GM12873 (cell line): ENCODE results near the gene SDSL.

Experiments used
- CTCF ChIP-seq: IDR thresholded peaks from 2 replicates; pipeline ENCODE4 v1.5.1; 2012; ENCODE audit warnings: low read depth, mild to moderate bottlenecking, moderate library complexity, low read length, control low read depth; ENCODE audit not compliant: insufficient read depth; ENCODE audit errors: missing control alignments

SDSL gene

GRCh38 chr12:113384778-113385177 is 37.4 kb upstream of the SDSL start:
- TF ChIP-seq CTCF, result no peak

GRCh38 chr12:113385282-113385882 is 36.8 kb upstream of the SDSL start:
- TF ChIP-seq CTCF, result no peak

GRCh38 chr12:113386866-113387566 is 35.2 kb upstream of the SDSL start:
- TF ChIP-seq CTCF, result no peak

GRCh38 chr12:113387631-113388030 is 34.5 kb upstream of the SDSL start:
- TF ChIP-seq CTCF, result no peak

GRCh38 chr12:113388351-113388750 is 33.8 kb upstream of the SDSL start:
- no peak for TF ChIP-seq CTCF

- TF ChIP-seq CTCF, result no peak
Observed at GRCh38 chr12:113390064-113391043, 31.8 kb upstream of the SDSL start.

GRCh38 chr12:113391145-113391544 is 31.0 kb upstream of the SDSL start:
- TF ChIP-seq CTCF, result no peak
